NOMO-1 treated with DMSO at 0.1 percent for 48 hours (cell line): ENCODE data around the gene CELF4.

Experiments used
- DNase-seq: peaks from one replicate; lab custom pipeline; 2025; ENCODE audit not compliant: unreplicated experiment; lab: John Stamatoyannopoulos, UW

The CELF4 gene

GRCh38 chr18:37447962-37448888, 117.4 kb downstream of the CELF4 start:
- no peak for DNase-seq

GRCh38 chr18:37445836-37446235, 119.8 kb downstream of the CELF4 start:
- no peak for DNase-seq

- no peak for DNase-seq
These were observed 120.2 kb downstream of the CELF4 start for GRCh38 chr18:37445368-37445767.

- no peak for DNase-seq
These were observed 122.1 kb downstream of the CELF4 start for GRCh38 chr18:37443325-37444055.

- DNase-seq, result no peak
These were observed 123.1 kb downstream of the CELF4 start for GRCh38 chr18:37442477-37442876.

GRCh38 chr18:37441821-37442220, 123.8 kb downstream of the CELF4 start:
- no peak for DNase-seq

GRCh38 chr18:37440206-37440605, 125.4 kb downstream of the CELF4 start:
- DNase-seq, result no peak

GRCh38 chr18:37438417-37439180, 127.0 kb downstream of the CELF4 start:
- no peak for DNase-seq

- no peak for DNase-seq
These were observed 129.6 kb downstream of the CELF4 start for GRCh38 chr18:37435996-37436395.

GRCh38 chr18:37435150-37435867, 130.3 kb downstream of the CELF4 start:
- DNase-seq, result no peak

- no peak for DNase-seq
These were observed 131.3 kb downstream of the CELF4 start for GRCh38 chr18:37434161-37434860.

GRCh38 chr18:37432436-37433195, 133.0 kb downstream of the CELF4 start:
- no peak for DNase-seq

GRCh38 chr18:37430357-37431076, 135.1 kb downstream of the CELF4 start:
- DNase-seq, result no peak

- DNase-seq, result no peak
These were observed 135.8 kb downstream of the CELF4 start for GRCh38 chr18:37429791-37430190.

GRCh38 chr18:37428288-37428974, 137.2 kb downstream of the CELF4 start:
- DNase-seq, result no peak

GRCh38 chr18:37426586-37426985, 139.0 kb downstream of the CELF4 start:
- no peak for DNase-seq

GRCh38 chr18:37425222-37425621, 140.4 kb downstream of the CELF4 start:
- no peak for DNase-seq

- no peak for DNase-seq
These were observed 141.1 kb downstream of the CELF4 start for GRCh38 chr18:37424507-37424906.
